Measurements from ENCODE around the gene SERTAD2. TPM values are rescaled to one million over a fixed set of nuclear protein-coding genes. Genes with fewer than 3 reads are reported as not detected.

Gene SERTAD2
- total and polyA plus RNA-seq, 2 experiments from 2014 or later: 6.2 to 6.4 TPM

DNA sequence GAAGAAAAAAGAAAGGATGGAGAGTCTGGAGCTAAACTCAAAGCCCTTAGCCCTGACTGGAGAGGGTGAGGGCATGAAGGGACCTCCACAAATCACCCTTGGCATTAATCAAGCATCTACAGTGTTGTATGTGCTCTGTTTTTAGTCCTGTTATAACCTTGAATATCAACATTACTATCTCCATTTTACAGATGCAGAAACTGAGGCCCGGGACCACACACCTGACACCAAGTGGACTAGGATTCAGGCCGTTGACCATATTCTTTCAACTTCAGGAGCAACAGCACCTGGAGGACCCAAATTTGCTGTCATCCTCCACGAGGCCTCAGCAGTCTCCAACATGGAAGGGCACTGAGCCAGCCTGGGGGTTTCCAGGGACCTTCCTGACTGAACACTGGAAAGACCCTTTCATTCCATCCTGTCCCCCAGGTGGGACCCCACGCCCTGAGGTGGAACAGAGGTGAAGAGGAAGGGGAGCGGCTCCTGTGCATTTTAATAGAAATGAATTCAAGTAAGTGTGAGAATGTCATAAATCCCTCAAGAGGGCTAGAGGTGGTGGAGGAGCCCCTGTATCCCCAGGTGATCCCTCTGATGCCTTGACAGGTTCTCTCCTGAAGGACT, 41.0 kb downstream of the SERTAD2 start (continued):
- TF ChIP-seq, protein P1, sequence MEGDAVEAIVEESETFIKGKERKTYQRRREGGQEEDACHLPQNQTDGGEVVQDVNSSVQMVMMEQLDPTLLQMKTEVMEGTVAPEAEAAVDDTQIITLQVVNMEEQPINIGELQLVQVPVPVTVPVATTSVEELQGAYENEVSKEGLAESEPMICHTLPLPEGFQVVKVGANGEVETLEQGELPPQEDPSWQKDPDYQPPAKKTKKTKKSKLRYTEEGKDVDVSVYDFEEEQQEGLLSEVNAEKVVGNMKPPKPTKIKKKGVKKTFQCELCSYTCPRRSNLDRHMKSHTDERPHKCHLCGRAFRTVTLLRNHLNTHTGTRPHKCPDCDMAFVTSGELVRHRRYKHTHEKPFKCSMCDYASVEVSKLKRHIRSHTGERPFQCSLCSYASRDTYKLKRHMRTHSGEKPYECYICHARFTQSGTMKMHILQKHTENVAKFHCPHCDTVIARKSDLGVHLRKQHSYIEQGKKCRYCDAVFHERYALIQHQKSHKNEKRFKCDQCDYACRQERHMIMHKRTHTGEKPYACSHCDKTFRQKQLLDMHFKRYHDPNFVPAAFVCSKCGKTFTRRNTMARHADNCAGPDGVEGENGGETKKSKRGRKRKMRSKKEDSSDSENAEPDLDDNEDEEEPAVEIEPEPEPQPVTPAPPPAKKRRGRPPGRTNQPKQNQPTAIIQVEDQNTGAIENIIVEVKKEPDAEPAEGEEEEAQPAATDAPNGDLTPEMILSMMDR (conservative IDR thresholded peaks at IDR 0.05; ENCODE audit: low read depth in 2 of 2): no peak
- TF ChIP-seq JUNB (IDR thresholded peaks at IDR 0.05; ENCODE audit: unreplicated experiment) (no peak), ZNF331 (CRISPR knock-in tag; IDR thresholded peaks at IDR 0.05; ENCODE audit: low read depth) (no peak)

GRCh38 chr2:64610316-64610855, 43.3 kb downstream of the SERTAD2 start:
- Histone ChIP-seq H4K20me1 (replicated peaks; ENCODE audit: insufficient read depth) (no peaks in the 10 kb centered on the region), H3K79me2 (replicated peaks; ENCODE audit: insufficient read depth) (no peaks in the 10 kb centered on the region), H3K9me2 (ENCODE audit: insufficient read depth) (no peaks in the 10 kb centered on the region), H3K4me2 (no peak overlapping the region), H3F3A (replicated peaks; ENCODE audit: low read depth) (no peaks in the 10 kb centered on the region), H3K4me1 (ENCODE audit: insufficient read depth) (no peaks in the 10 kb centered on the region), H2AFZ (no peak overlapping the region), H3K27me3 (ENCODE audit: insufficient read depth) (peaks cover 26% of the 10 kb centered on the region), H3K36me3 (ENCODE audit: insufficient read depth) (no peaks in the 10 kb centered on the region), H3K4me3 (no peak overlapping the region), H3K27ac (ENCODE audit: low read depth) (no peak overlapping the region)
- TF ChIP-seq, protein P1 (conservative IDR thresholded peaks at IDR 0.05; ENCODE audit: low read depth in 2 of 2): no peak
- TF ChIP-seq, protein P2, sequence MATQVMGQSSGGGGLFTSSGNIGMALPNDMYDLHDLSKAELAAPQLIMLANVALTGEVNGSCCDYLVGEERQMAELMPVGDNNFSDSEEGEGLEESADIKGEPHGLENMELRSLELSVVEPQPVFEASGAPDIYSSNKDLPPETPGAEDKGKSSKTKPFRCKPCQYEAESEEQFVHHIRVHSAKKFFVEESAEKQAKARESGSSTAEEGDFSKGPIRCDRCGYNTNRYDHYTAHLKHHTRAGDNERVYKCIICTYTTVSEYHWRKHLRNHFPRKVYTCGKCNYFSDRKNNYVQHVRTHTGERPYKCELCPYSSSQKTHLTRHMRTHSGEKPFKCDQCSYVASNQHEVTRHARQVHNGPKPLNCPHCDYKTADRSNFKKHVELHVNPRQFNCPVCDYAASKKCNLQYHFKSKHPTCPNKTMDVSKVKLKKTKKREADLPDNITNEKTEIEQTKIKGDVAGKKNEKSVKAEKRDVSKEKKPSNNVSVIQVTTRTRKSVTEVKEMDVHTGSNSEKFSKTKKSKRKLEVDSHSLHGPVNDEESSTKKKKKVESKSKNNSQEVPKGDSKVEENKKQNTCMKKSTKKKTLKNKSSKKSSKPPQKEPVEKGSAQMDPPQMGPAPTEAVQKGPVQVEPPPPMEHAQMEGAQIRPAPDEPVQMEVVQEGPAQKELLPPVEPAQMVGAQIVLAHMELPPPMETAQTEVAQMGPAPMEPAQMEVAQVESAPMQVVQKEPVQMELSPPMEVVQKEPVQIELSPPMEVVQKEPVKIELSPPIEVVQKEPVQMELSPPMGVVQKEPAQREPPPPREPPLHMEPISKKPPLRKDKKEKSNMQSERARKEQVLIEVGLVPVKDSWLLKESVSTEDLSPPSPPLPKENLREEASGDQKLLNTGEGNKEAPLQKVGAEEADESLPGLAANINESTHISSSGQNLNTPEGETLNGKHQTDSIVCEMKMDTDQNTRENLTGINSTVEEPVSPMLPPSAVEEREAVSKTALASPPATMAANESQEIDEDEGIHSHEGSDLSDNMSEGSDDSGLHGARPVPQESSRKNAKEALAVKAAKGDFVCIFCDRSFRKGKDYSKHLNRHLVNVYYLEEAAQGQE (IDR thresholded peaks at IDR 0.05; ENCODE audit: unreplicated experiment): no peak
- Mint-ChIP-seq H3K27ac (no peak overlapping the region), H3K4me3 (no peak overlapping the region; the same call in 2 of the 3 replicates), H3K4me1 (peaks cover 4% of the 10 kb centered on the region; the same call in 2 of the 3 replicates), H3K36me3 (ENCODE audit: low read depth) (no peaks in the 10 kb centered on the region), H3K9me3 (no peaks in the 10 kb centered on the region), H3K27me3 (ENCODE audit: insufficient read depth, low read depth, poor library complexity) (peaks cover 21% of the 10 kb centered on the region)
- DNase-seq (ENCODE audit: low spot score) (no peak), ATAC-seq (no peak)

All from GM23338 (cell line).